CD4-positive, alpha-beta T cell treated with Interferon alpha-2 for 1 hour (primary cell): ENCODE results near the gene TOR1B.
"Not testable (repeated sequence)": the region's sequence is repeated elsewhere in the genome, so short reads cannot be mapped to it uniquely, and the experiment has no call there.

Source experiments
- DNase-seq, 2 donors: peaks; one replicate each; pipeline ENCODE4 v3.0.0-alpha.2; 2020 to 2022

The TOR1B gene

GRCh38 chr9:129802833-129803675 is at the start of gene TOR1B:
TSS of gene TOR1B (plus strand) at chr9:129803184. CDS start at chr9:129803213, 29 bp downstream.
- DNase-seq, result peak; percentile 93 to 96

- DNase-seq, result no peak
These were observed 47.8 kb upstream of the TOR1B start for GRCh38 chr9:129755151-129755550.

GRCh38 chr9:129756191-129756590 is 46.8 kb upstream of the TOR1B start:
- DNase-seq, result no peak

- peak; percentile 5 to 28 for DNase-seq
These were observed 45.9 kb upstream of the TOR1B start for GRCh38 chr9:129757045-129757444.

GRCh38 chr9:129759319-129759718 is 43.7 kb upstream of the TOR1B start:
- DNase-seq, result no peak

- DNase-seq, result no peak
These were observed 43.0 kb upstream of the TOR1B start for GRCh38 chr9:129759804-129760502.

- DNase-seq, result not testable (repeated sequence)
These were observed 42.2 kb upstream of the TOR1B start for GRCh38 chr9:129760784-129761183.

GRCh38 chr9:129761293-129761900 is 41.6 kb upstream of the TOR1B start:
- DNase-seq, result no peak

- no peak for DNase-seq
These were observed 41.0 kb upstream of the TOR1B start for GRCh38 chr9:129761901-129762369.

GRCh38 chr9:129762370-129762984 is 40.5 kb upstream of the TOR1B start:
- peak in 1 of 2 donors; percentile 64 for DNase-seq

GRCh38 chr9:129762985-129763926 is 39.7 kb upstream of the TOR1B start:
- no peak for DNase-seq

- DNase-seq, result no peak
These were observed 37.1 kb upstream of the TOR1B start for GRCh38 chr9:129765764-129766317.

- DNase-seq, result no peak
These were observed 34.5 kb upstream of the TOR1B start for GRCh38 chr9:129768486-129768885.

- no peak for DNase-seq
These were observed 33.3 kb upstream of the TOR1B start for GRCh38 chr9:129769669-129770068.

GRCh38 chr9:129770741-129771140 is 32.2 kb upstream of the TOR1B start:
- no peak for DNase-seq

GRCh38 chr9:129773262-129774048 is 29.5 kb upstream of the TOR1B start:
- DNase-seq, result peak; percentile 11 to 80

GRCh38 chr9:129774791-129775447 is 28.1 kb upstream of the TOR1B start:
- no peak for DNase-seq

GRCh38 chr9:129775448-129775798 is 27.6 kb upstream of the TOR1B start:
- no peak for DNase-seq

- not testable (repeated sequence) for DNase-seq
These were observed 26.9 kb upstream of the TOR1B start for GRCh38 chr9:129776096-129776495.

GRCh38 chr9:129776566-129776937 is 26.4 kb upstream of the TOR1B start:
- DNase-seq, result no peak
